ENCODE results near the gene ATXN7L2. TPM values are rescaled to one million over a fixed set of nuclear protein-coding genes. Genes with fewer than 3 reads are reported as not detected.

The ATXN7L2 gene
- total RNA-seq, 1 donor from 2014 or later: 6.4 TPM

GRCh38 chr1:109534307-109534858, 50.7 kb downstream of the ATXN7L2 start:
- no peak overlapping the region for H3K27ac Mint-ChIP-seq (ENCODE audit: unreplicated experiment)
- H3K9me3 Mint-ChIP-seq (ENCODE audit: unreplicated experiment): no peaks in the 10 kb centered on the region
- peaks cover 33% of the 10 kb centered on the region for H3K4me1 Mint-ChIP-seq (ENCODE audit: unreplicated experiment)
- no peak for DNase-seq (ENCODE audit: extremely low spot score, unreplicated experiment)
- no peak for TF ChIP-seq CTCF (IDR thresholded peaks at IDR 0.05)
- H3K36me3 Mint-ChIP-seq (ENCODE audit: unreplicated experiment): no peaks in the 10 kb centered on the region
- H3K4me3 Mint-ChIP-seq (ENCODE audit: unreplicated experiment): no peak overlapping the region
- peaks cover 11% of the 10 kb centered on the region for H3K27me3 Mint-ChIP-seq (ENCODE audit: unreplicated experiment)

GRCh38 chr1:109535481-109535880, 51.8 kb downstream of the ATXN7L2 start:
- H3K9me3 Mint-ChIP-seq (ENCODE audit: unreplicated experiment): no peaks in the 10 kb centered on the region
- H3K27me3 Mint-ChIP-seq (ENCODE audit: unreplicated experiment): peaks cover 16% of the 10 kb centered on the region
- H3K36me3 Mint-ChIP-seq (ENCODE audit: unreplicated experiment): no peaks in the 10 kb centered on the region
- DNase-seq (ENCODE audit: extremely low spot score, unreplicated experiment): peak; percentile 73
- H3K4me3 Mint-ChIP-seq (ENCODE audit: unreplicated experiment): no peak overlapping the region
- H3K4me1 Mint-ChIP-seq (ENCODE audit: unreplicated experiment): peaks cover 22% of the 10 kb centered on the region
- no peak overlapping the region for H3K27ac Mint-ChIP-seq (ENCODE audit: unreplicated experiment)
- TF ChIP-seq CTCF (IDR thresholded peaks at IDR 0.05): no peak

GRCh38 chr1:109535971-109536491, 52.3 kb downstream of the ATXN7L2 start:
- peaks cover 17% of the 10 kb centered on the region for H3K4me1 Mint-ChIP-seq (ENCODE audit: unreplicated experiment)
- H3K4me3 Mint-ChIP-seq (ENCODE audit: unreplicated experiment): no peak overlapping the region
- H3K27ac Mint-ChIP-seq (ENCODE audit: unreplicated experiment): no peak overlapping the region
- no peak for TF ChIP-seq CTCF (IDR thresholded peaks at IDR 0.05)
- no peaks in the 10 kb centered on the region for H3K9me3 Mint-ChIP-seq (ENCODE audit: unreplicated experiment)
- peak; percentile 63 for DNase-seq (ENCODE audit: extremely low spot score, unreplicated experiment)
- H3K27me3 Mint-ChIP-seq (ENCODE audit: unreplicated experiment): peaks cover 21% of the 10 kb centered on the region
- H3K36me3 Mint-ChIP-seq (ENCODE audit: unreplicated experiment): no peaks in the 10 kb centered on the region

- TF ChIP-seq CTCF (IDR thresholded peaks at IDR 0.05): no peak
- no peak overlapping the region for H3K4me3 Mint-ChIP-seq (ENCODE audit: unreplicated experiment)
- no peaks in the 10 kb centered on the region for H3K36me3 Mint-ChIP-seq (ENCODE audit: unreplicated experiment)
- peak; percentile 40 for DNase-seq (ENCODE audit: extremely low spot score, unreplicated experiment)
- H3K4me1 Mint-ChIP-seq (ENCODE audit: unreplicated experiment): peaks cover 2% of the 10 kb centered on the region
- H3K27me3 Mint-ChIP-seq (ENCODE audit: unreplicated experiment): peaks cover 31% of the 10 kb centered on the region
- H3K27ac Mint-ChIP-seq (ENCODE audit: unreplicated experiment): no peak overlapping the region
- H3K9me3 Mint-ChIP-seq (ENCODE audit: unreplicated experiment): no peaks in the 10 kb centered on the region
These were observed 53.9 kb downstream of the ATXN7L2 start for GRCh38 chr1:109537450-109538178.

GRCh38 chr1:109538827-109539555, 55.3 kb downstream of the ATXN7L2 start:
- no peaks in the 10 kb centered on the region for H3K4me1 Mint-ChIP-seq (ENCODE audit: unreplicated experiment)
- peaks cover 31% of the 10 kb centered on the region for H3K27me3 Mint-ChIP-seq (ENCODE audit: unreplicated experiment)
- peak; percentile 67 for DNase-seq (ENCODE audit: extremely low spot score, unreplicated experiment)
- H3K9me3 Mint-ChIP-seq (ENCODE audit: unreplicated experiment): no peaks in the 10 kb centered on the region
- no peaks in the 10 kb centered on the region for H3K36me3 Mint-ChIP-seq (ENCODE audit: unreplicated experiment)
- TF ChIP-seq CTCF (IDR thresholded peaks at IDR 0.05): no peak
- no peak overlapping the region for H3K27ac Mint-ChIP-seq (ENCODE audit: unreplicated experiment)
- H3K4me3 Mint-ChIP-seq (ENCODE audit: unreplicated experiment): no peak overlapping the region

All from osteocyte (in vitro differentiated cells).